ENCODE data around the gene BRD4. TPM values are rescaled to one million over a fixed set of nuclear protein-coding genes. Genes with fewer than 3 reads are reported as not detected.
A peak's percentile ranks its signal among the peaks of the same experiment; 100 is the strongest.

The BRD4 gene
- total and polyA plus RNA-seq, 10 of the 15 experiments (the other 5 are each of a cell fraction or from before 2014, with no cell fraction given), result 5.3 to 84.4 (median 11.8) TPM

DNA sequence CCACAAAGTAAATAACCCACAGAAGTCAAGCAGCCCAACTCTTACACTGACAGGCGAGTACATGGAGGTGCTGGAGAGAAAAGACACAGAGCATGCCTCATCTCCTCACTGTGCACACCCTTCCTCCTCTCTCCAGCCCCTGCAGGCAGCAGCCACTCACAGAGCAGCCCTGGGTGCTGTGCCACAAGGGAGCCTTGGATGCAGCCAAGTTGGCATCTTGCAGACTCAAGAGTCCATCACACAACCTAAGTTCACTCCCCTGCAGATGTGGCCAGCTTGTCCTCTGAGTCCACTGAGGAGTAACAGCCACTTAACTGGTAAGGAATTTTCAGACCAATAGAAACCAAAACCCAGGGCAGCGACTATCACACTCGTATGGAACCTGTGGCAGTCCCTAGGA lies 47.4 kb downstream of the BRD4 start (continued):
- TF ChIP-seq, protein P1, sequence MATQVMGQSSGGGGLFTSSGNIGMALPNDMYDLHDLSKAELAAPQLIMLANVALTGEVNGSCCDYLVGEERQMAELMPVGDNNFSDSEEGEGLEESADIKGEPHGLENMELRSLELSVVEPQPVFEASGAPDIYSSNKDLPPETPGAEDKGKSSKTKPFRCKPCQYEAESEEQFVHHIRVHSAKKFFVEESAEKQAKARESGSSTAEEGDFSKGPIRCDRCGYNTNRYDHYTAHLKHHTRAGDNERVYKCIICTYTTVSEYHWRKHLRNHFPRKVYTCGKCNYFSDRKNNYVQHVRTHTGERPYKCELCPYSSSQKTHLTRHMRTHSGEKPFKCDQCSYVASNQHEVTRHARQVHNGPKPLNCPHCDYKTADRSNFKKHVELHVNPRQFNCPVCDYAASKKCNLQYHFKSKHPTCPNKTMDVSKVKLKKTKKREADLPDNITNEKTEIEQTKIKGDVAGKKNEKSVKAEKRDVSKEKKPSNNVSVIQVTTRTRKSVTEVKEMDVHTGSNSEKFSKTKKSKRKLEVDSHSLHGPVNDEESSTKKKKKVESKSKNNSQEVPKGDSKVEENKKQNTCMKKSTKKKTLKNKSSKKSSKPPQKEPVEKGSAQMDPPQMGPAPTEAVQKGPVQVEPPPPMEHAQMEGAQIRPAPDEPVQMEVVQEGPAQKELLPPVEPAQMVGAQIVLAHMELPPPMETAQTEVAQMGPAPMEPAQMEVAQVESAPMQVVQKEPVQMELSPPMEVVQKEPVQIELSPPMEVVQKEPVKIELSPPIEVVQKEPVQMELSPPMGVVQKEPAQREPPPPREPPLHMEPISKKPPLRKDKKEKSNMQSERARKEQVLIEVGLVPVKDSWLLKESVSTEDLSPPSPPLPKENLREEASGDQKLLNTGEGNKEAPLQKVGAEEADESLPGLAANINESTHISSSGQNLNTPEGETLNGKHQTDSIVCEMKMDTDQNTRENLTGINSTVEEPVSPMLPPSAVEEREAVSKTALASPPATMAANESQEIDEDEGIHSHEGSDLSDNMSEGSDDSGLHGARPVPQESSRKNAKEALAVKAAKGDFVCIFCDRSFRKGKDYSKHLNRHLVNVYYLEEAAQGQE (IDR thresholded peaks at IDR 0.05; ENCODE audit: low read depth, low read length), result no peak
- TF ChIP-seq EED (IDR thresholded peaks at IDR 0.05; ENCODE audit: low read depth), result no peak

- no peaks in the 10 kb centered on the region for H3K27me3 ChIP-seq (replicated peaks in 1 of 2; ENCODE audit: control insufficient read depth in 2 of 2, insufficient read depth in 2 of 2, low read length in 1 of 2)
- no peaks in the 10 kb centered on the region for H3K9me3 ChIP-seq (replicated peaks; ENCODE audit: control insufficient read depth, insufficient read depth, low read length)
- in situ Hi-C loops (cut with MboI) (no loop called here), intact Hi-C loops (cut with micrococcal nuclease; ENCODE audit: unreplicated experiment) (no loop called here)
- H2AFZ ChIP-seq (ENCODE audit: control insufficient read depth, low read depth, low read length), result no peak overlapping the region
- 72% methylated on average over 5 of the region's 5 CpGs for WGBS (ENCODE audit: insufficient coverage, insufficient replicate concordance, low lambda C conversion rate, missing lambda C conversion rate)
- H3K36me3 ChIP-seq (ENCODE audit: control insufficient read depth in 2 of 2, insufficient read depth in 2 of 2, low read length in 1 of 2), result peaks cover 7 to 13% of the 10 kb centered on the region in 2 experiments; a peak in 2 of 4 replicates
- no peak for DNase-seq (ENCODE audit: low read depth, low spot score)
- CTCF ChIA-PET, result interaction anchor here (1.7 kb wide), 1 partner anchor 93 kb away, joined by 3 read pairs; no protein-coding TSS in a partner anchor
- peaks cover 99% of the 10 kb centered on the region for H3K79me2 ChIP-seq (ENCODE audit: control insufficient read depth, insufficient read depth, low read length)
- H3K27ac ChIP-seq (ENCODE audit: control insufficient read depth, insufficient read depth), result peak overlapping the region; percentile 34; the same call in 1 of the 2 replicates
- BruUV-seq (replicated peaks), result no TSS peak
- RAD21 ChIA-PET (ENCODE audit: unreplicated experiment), result no interaction called here
- peaks cover 27% of the 10 kb centered on the region for H4K20me1 ChIP-seq (ENCODE audit: control insufficient read depth, insufficient read depth)
- SMC1A ChIA-PET (ENCODE audit: uncharacterized antibody, unreplicated experiment), result interaction anchor here (2.8 to 4.1 kb wide), 2 partner anchors 8 to 50 kb away, joined by 11 to 16 read pairs; no protein-coding TSS in a partner anchor
- TF ChIP-seq PBX3 (IDR thresholded peaks at IDR 0.05; ENCODE audit: insufficient replicate concordance, low read depth, low read length), result no peak
- no peak for TF ChIP-seq SRF (IDR thresholded peaks at IDR 0.05; ENCODE audit: low read depth in 2 of 2, low read length in 2 of 2)
- TF ChIP-seq CTCF (IDR thresholded peaks at IDR 0.05 in 2 of 3, conservative IDR thresholded peaks at IDR 0.05 in 1 of 3; ENCODE audit: control insufficient read depth in 2 of 3, extremely low read depth in 1 of 3, insufficient read depth in 1 of 3, low read depth in 3 of 3, low read length in 3 of 3), result no peak
- no peak for TF ChIP-seq DPF2 (IDR thresholded peaks at IDR 0.05)
- no peak for TF ChIP-seq ATF2 (IDR thresholded peaks at IDR 0.05; ENCODE audit: low read length)
- TF ChIP-seq POLR2AphosphoS2 (IDR thresholded peaks at IDR 0.05; ENCODE audit: low read depth, low read length), result 0 out of 2 replicates have a peak, but pooled peaks have one; percentile 33
- TF ChIP-seq RUNX3 (IDR thresholded peaks at IDR 0.05; ENCODE audit: low read length), result no peak
- TF ChIP-seq HDAC6 (IDR thresholded peaks at IDR 0.05; ENCODE audit: unreplicated experiment), result no peak
- POLR2A ChIA-PET, result no interaction called here
- H3K9ac ChIP-seq (ENCODE audit: control insufficient read depth, insufficient read depth, low read length), result no peak overlapping the region
- no peak overlapping the region for H3K4me3 ChIP-seq
- H3K4me2 ChIP-seq (ENCODE audit: control insufficient read depth, insufficient read depth), result peak overlapping the region; percentile 10; the same call in 1 of the 2 replicates
- no peak for FAIRE-seq
- no peak for ATAC-seq
- peaks cover 64% of the 10 kb centered on the region for H3K4me1 ChIP-seq (ENCODE audit: control insufficient read depth, insufficient read depth, low read length)
These were observed 48.2 kb downstream of the BRD4 start for GRCh38 chr19:15284091-15284490.
